ENCODE results near the gene UCK2.

UCK2 gene

DNA sequence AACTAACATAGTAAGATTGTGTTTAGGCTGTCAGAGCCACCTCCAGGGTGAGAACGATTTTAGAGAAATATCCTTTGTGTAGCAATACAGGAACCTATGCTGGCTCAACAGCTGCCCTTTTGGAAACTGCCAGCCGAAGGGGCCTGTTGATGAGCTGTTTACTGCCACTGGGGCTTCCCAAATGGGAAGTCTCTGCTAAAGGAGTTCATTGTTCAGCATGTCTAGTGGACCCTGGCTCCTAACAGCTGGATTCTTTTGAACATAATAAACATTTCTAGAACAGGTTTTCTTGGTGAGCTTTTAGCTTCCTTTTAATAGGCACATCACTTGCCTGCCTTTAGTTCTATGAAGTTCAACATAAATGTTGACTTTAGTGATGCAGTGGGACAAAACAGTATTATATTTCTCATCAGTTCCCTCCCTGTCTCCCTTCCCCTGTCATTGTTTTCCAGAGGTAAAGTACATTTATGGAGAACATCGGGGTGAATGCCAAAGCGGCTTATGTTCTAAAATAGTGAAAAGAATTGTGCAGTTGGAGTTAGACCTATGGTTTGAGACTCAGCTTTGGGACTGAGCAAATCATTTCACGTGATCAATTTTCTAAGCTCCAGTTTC, 57.4 kb downstream of the UCK2 start:
- TF ChIP-seq, protein P1, sequence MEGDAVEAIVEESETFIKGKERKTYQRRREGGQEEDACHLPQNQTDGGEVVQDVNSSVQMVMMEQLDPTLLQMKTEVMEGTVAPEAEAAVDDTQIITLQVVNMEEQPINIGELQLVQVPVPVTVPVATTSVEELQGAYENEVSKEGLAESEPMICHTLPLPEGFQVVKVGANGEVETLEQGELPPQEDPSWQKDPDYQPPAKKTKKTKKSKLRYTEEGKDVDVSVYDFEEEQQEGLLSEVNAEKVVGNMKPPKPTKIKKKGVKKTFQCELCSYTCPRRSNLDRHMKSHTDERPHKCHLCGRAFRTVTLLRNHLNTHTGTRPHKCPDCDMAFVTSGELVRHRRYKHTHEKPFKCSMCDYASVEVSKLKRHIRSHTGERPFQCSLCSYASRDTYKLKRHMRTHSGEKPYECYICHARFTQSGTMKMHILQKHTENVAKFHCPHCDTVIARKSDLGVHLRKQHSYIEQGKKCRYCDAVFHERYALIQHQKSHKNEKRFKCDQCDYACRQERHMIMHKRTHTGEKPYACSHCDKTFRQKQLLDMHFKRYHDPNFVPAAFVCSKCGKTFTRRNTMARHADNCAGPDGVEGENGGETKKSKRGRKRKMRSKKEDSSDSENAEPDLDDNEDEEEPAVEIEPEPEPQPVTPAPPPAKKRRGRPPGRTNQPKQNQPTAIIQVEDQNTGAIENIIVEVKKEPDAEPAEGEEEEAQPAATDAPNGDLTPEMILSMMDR (IDR thresholded peaks at IDR 0.05; ENCODE audit: low read length): no peak
- TF ChIP-seq EZH2 (optimal IDR thresholded peaks at IDR 0.05; ENCODE audit: low read depth, low read length) (no peak), EZH2phosphoT487 (IDR thresholded peaks at IDR 0.05; ENCODE audit: low read length) (no peak)
- H3K27me3 ChIP-seq (replicated peaks; ENCODE audit: insufficient read depth, low read length): no peaks in the 10 kb centered on the region
- H3K9ac ChIP-seq (ENCODE audit: low read length): no peak overlapping the region
- no peak overlapping the region for H3K4me2 ChIP-seq (ENCODE audit: low read depth, low read length)
- peaks cover 30% of the 10 kb centered on the region for H3K4me1 ChIP-seq (ENCODE audit: low read length)
- peaks cover 99% of the 10 kb centered on the region for H3K79me2 ChIP-seq (ENCODE audit: low read length)
- H4K20me1 ChIP-seq (ENCODE audit: insufficient read depth, low read length): peaks cover 51% of the 10 kb centered on the region
- no peaks in the 10 kb centered on the region for H3K9me3 ChIP-seq (replicated peaks; ENCODE audit: insufficient read depth, low read length)
- no peaks in the 10 kb centered on the region for H3K9me2 ChIP-seq (replicated peaks; ENCODE audit: insufficient read depth, low read length)
- no peak overlapping the region for H3K27ac ChIP-seq (ENCODE audit: low read length)
- no peak overlapping the region for H2AFZ ChIP-seq (ENCODE audit: low read length)
- DNase-seq: no peak
- no peaks in the 10 kb centered on the region for H3K36me3 ChIP-seq (replicated peaks; ENCODE audit: insufficient read depth, low read length)
- no peak overlapping the region for H3K4me3 ChIP-seq (ENCODE audit: low read length)
- no peaks in the 10 kb centered on the region; the same call in 1 of the 2 replicates for H3F3A ChIP-seq (ENCODE audit: insufficient read depth, low read length)

DNA sequence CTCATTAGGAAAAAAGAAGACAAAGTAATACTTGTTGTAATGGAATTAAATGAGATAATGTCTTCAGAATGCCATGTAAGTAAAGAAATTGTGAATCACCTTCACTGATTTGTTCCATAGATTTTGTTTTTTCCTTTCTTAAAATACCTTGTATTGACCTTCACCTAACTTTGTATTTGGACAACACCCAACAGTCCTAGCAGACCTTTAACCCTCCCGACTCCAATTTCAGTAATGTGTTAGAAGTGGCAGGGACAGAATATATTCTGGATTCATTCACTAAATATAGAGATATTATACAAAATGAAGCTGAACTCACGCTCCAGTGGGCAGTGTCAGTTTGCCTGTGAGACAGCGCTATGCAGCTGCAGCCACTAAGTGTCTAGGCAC, 57.9 kb downstream of the UCK2 start:
- Histone ChIP-seq H4K20me1 (ENCODE audit: insufficient read depth, low read length) (peaks cover 49% of the 10 kb centered on the region), H3F3A (ENCODE audit: insufficient read depth, low read length) (no peaks in the 10 kb centered on the region; the same call in 1 of the 2 replicates), H3K4me3 (ENCODE audit: low read length) (no peak overlapping the region), H3K4me1 (ENCODE audit: low read length) (peaks cover 30% of the 10 kb centered on the region), H2AFZ (ENCODE audit: low read length) (no peak overlapping the region), H3K36me3 (replicated peaks; ENCODE audit: insufficient read depth, low read length) (no peaks in the 10 kb centered on the region), H3K9me3 (replicated peaks; ENCODE audit: insufficient read depth, low read length) (no peaks in the 10 kb centered on the region), H3K79me2 (ENCODE audit: low read length) (peaks cover 99% of the 10 kb centered on the region), H3K9ac (ENCODE audit: low read length) (no peak overlapping the region), H3K9me2 (replicated peaks; ENCODE audit: insufficient read depth, low read length) (no peaks in the 10 kb centered on the region), H3K4me2 (ENCODE audit: low read depth, low read length) (no peak overlapping the region), H3K27me3 (replicated peaks; ENCODE audit: insufficient read depth, low read length) (no peaks in the 10 kb centered on the region), H3K27ac (ENCODE audit: low read length) (no peak overlapping the region)
- TF ChIP-seq EZH2 (optimal IDR thresholded peaks at IDR 0.05; ENCODE audit: low read depth, low read length) (no peak), EZH2phosphoT487 (IDR thresholded peaks at IDR 0.05; ENCODE audit: low read length) (no peak)
- TF ChIP-seq, protein P1 (IDR thresholded peaks at IDR 0.05; ENCODE audit: low read length): no peak
- DNase-seq: no peak

DNA sequence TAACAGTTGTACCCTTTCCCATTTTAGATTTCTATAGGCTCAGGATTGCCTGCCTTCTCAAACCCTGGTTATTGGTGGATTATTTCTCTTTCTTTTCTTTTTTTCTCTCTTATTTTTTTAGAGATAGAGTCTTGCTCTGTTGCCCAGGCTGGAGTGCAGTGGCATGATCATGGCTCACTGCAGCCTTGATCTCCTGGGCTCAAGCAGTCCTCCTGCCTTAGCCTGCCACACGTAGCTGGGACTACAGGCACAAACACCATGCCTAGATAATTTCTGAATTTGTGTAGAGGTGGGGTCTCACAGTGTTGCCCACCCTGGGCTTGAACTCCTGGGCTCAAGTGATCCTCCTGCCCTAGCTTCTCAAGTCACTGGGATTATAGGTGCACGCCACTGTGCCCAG, 58.8 kb downstream of the UCK2 start:
- Histone ChIP-seq H3K79me2 (ENCODE audit: low read length) (peaks cover 97% of the 10 kb centered on the region), H3K27ac (ENCODE audit: low read length) (no peak overlapping the region), H3K4me2 (ENCODE audit: low read depth, low read length) (no peak overlapping the region), H3K9ac (ENCODE audit: low read length) (no peak overlapping the region), H3K9me3 (replicated peaks; ENCODE audit: insufficient read depth, low read length) (no peaks in the 10 kb centered on the region), H3K27me3 (replicated peaks; ENCODE audit: insufficient read depth, low read length) (no peaks in the 10 kb centered on the region), H3K4me3 (ENCODE audit: low read length) (no peak overlapping the region), H2AFZ (ENCODE audit: low read length) (no peak overlapping the region), H4K20me1 (ENCODE audit: insufficient read depth, low read length) (peaks cover 47% of the 10 kb centered on the region), H3K9me2 (replicated peaks; ENCODE audit: insufficient read depth, low read length) (no peaks in the 10 kb centered on the region), H3F3A (ENCODE audit: insufficient read depth, low read length) (no peaks in the 10 kb centered on the region; the same call in 1 of the 2 replicates), H3K36me3 (replicated peaks; ENCODE audit: insufficient read depth, low read length) (no peaks in the 10 kb centered on the region), H3K4me1 (ENCODE audit: low read length) (peaks cover 30% of the 10 kb centered on the region)
- TF ChIP-seq EZH2phosphoT487 (IDR thresholded peaks at IDR 0.05; ENCODE audit: low read length) (no peak), EZH2 (optimal IDR thresholded peaks at IDR 0.05; ENCODE audit: low read depth, low read length) (no peak)
- TF ChIP-seq, protein P1 (IDR thresholded peaks at IDR 0.05; ENCODE audit: low read length): no peak
- DNase-seq: no peak

All from MM.1S (cell line).